ENCODE results near the gene PYCR2. TPM values are rescaled to one million over a fixed set of nuclear protein-coding genes. Genes with fewer than 3 reads are reported as not detected.

The PYCR2 gene
- total RNA-seq, 1 experiment from 2014 or later: 104 TPM

- Histone ChIP-seq H3K4me2 (ENCODE audit: insufficient read depth, insufficient read length, low read length) (no peak overlapping the region), H3K4ac (ENCODE audit: low read depth, low read length) (no peak overlapping the region), H2BK120ac (ENCODE audit: low read depth, low read length, poor library complexity, severe bottlenecking) (no peak overlapping the region), H2AK5ac (ENCODE audit: insufficient read length, low read length) (no peak overlapping the region), H3K18ac (ENCODE audit: insufficient read length, low read depth, low read length) (no peak overlapping the region), H3K79me1 (ENCODE audit: insufficient read depth, low read depth, low read length, poor library complexity, severe bottlenecking) (no peaks in the 10 kb centered on the region), H2BK20ac (ENCODE audit: low read depth, low read length, poor library complexity, severe bottlenecking) (no peak overlapping the region), H3K23me2 (ENCODE audit: insufficient read length, low read depth, low read length, poor library complexity, severe bottlenecking) (no peaks in the 10 kb centered on the region), H4K91ac (ENCODE audit: insufficient read length, low read depth, low read length) (no peak overlapping the region), H3K56ac (ENCODE audit: insufficient read length, low read depth, low read length) (no peak overlapping the region), H3T11ph (ENCODE audit: low read length) (no peak overlapping the region), H2BK12ac (ENCODE audit: insufficient read length, low read depth, low read length) (no peak overlapping the region), H2BK5ac (ENCODE audit: insufficient read length, low read length) (no peak overlapping the region), H3K27ac (ENCODE audit: insufficient read length, low read depth, low read length) (no peak overlapping the region), H3K4me1 (ENCODE audit: insufficient read depth, low read length) (no peaks in the 10 kb centered on the region), H2BK15ac (ENCODE audit: low read depth, low read length) (no peak overlapping the region), H3K9ac (ENCODE audit: extremely low read depth, insufficient read length, low read length) (no peak overlapping the region), H3K27me3 (ENCODE audit: insufficient read depth, low read length) (no peaks in the 10 kb centered on the region), H2AFZ (ENCODE audit: low read length) (no peak overlapping the region), H3K79me2 (ENCODE audit: insufficient read depth, low read length) (no peaks in the 10 kb centered on the region), H3K14ac (ENCODE audit: insufficient read depth, low read length) (no peak overlapping the region), H4K8ac (replicated peaks; ENCODE audit: insufficient read length, low read depth, low read length) (no peak overlapping the region), H3K23ac (ENCODE audit: insufficient read length, low read depth, low read length) (no peak overlapping the region), H3K9me3 (ENCODE audit: control insufficient read depth, low read depth, low read length) (no peaks in the 10 kb centered on the region), H4K20me1 (ENCODE audit: control insufficient read depth, insufficient read depth, insufficient read length) (no peaks in the 10 kb centered on the region), H4K5ac (ENCODE audit: insufficient read length, low read depth, low read length) (no peak overlapping the region)
- whole genome bisulfite sequencing (ENCODE audit: extremely low coverage, insufficient read length, low lambda C conversion rate): no CpG with 5 or more reads among the region's 21 CpGs
- H3K27ac Mint-ChIP-seq: no peak overlapping the region
- no peak for TF ChIP-seq CTCF (conservative IDR thresholded peaks at IDR 0.05)
- no peaks in the 10 kb centered on the region for H3K36me3 Mint-ChIP-seq (ENCODE audit: insufficient read depth in 1 of 3, low read depth in 3 of 3)
- H3K27me3 Mint-ChIP-seq (ENCODE audit: low read depth): no peaks in the 10 kb centered on the region
- no peaks in the 10 kb centered on the region; a peak in 1 of 5 replicates for H3K9me3 Mint-ChIP-seq
- no peak overlapping the region; a peak in 1 of 5 replicates for H3K4me3 Mint-ChIP-seq
- no peak for DNase-seq
- H3K4me1 Mint-ChIP-seq: peaks cover 14 to 16% of the 10 kb centered on the region in 2 experiments
Observed at GRCh38 chr1:225937048-225937968, 13.3 kb upstream of the PYCR2 start.
